Cerebellar nuclear complex (tissue), 1 donor: ENCODE data around the gene MRPL21.

Experiments used
- DNase-seq, 2 experiments: peaks; one replicate each; lab custom pipeline; 2025; lab: John Stamatoyannopoulos, UW

Gene MRPL21

GRCh38 chr11:68935066-68935465, 31.4 kb upstream of the MRPL21 start:
- no peak for DNase-seq

GRCh38 chr11:68934666-68935065, 31.0 kb upstream of the MRPL21 start:
- DNase-seq, result no peak

DNA sequence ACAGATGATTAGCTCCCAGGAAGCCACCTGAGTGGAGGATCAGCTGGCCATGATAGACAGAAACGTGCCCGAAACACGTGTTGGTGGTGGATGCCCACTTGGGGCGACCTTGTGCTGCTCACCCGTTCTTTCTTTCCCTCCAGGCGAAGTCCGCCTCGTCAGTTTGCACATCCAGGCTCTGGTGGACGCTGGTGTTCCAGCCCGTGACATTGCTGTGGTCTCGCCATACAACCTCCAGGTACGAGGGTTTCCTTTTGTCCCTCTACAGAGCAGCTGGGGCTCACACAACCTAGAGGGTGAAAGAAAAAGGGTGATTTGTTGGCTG, 30.7 kb upstream of the MRPL21 start:
- no peak for DNase-seq

- DNase-seq, result no peak
Observed at GRCh38 chr11:68933605-68934320, 30.1 kb upstream of the MRPL21 start.

GRCh38 chr11:68932933-68933577, 29.4 kb upstream of the MRPL21 start:
- DNase-seq, result no peak

DNA sequence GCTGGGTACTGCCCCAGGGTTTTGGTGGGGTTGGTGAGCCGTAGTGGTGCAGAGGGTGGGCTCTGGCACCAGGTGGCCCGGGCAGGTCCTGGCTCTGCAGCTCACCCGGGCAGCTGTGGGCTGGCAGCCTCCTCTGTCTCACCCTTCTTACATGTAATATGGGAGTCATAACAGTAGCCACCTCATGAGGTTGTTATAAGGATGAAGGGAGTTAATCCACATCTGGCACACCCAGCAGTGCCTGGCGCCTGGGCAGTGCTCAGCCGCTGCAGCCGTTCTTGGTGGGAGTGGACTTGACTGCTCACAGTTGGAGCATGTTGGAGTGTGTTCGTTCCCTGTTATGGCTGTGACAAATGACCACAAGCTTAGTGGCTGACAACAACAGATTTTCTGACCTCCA, 28.7 kb upstream of the MRPL21 start:
- no peak for DNase-seq

DNA sequence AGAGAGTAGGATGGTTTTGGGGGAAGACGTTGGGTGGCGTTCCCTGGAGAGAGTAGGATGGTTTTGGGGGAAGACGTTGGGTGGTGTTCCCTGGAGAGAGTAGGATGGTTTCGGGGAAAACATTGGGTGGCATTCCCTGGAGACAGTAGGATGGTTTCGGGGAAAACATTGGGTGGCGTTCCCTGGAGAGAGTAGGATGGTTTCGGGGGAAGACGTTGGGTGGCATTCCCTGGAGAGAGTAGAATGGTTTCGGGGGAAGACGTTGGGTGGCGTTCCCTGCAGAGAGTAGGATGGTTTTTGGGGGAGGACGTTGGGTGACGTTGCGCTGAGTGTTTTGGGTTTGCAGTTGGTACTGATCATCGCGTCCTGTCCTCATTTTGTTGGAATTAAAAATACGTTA, 28.3 kb upstream of the MRPL21 start:
- no peak for DNase-seq

DNA sequence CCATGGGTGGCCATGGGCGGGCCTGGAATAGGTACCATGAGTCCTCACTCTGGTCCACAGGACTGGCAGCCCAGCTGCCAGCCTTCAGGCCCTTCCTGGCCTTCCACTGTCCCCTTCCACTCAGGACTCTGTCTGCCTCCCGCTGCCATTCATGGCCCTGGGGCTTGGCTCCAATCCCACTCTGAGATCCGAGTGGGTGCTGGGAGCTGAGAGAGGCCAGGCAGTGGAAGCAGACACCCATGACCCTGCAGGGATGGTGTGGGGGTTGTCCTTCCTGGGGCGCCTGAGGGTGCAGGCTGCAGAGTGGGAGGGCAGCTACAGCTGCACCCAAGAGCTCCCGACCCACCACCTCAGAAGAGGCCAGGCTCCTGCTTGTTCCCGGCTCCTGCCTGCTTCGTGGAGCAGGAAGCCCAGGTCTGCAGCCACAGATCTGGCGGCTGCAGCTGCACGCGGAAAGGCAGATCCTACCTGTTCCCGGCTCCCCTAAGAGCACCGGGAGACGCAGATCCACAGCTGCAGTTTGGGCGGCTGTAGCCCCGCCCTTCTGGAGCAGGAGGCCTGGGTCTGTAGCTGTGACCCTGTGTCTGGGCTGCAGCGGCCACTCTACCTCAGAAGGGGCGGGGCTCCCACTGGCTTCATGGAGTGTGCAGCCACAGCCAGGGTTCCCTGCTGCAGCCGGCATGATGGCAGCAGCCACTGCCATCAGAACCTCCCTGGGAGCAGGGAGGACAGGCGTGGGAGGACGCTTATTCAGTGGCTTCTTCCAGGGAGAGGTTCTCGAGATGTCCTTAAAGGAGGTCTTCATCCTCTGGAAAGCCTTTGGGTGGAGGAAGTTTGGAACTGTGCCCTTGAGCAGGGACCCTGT, 27.6 kb upstream of the MRPL21 start:
- DNase-seq, result no peak

DNA sequence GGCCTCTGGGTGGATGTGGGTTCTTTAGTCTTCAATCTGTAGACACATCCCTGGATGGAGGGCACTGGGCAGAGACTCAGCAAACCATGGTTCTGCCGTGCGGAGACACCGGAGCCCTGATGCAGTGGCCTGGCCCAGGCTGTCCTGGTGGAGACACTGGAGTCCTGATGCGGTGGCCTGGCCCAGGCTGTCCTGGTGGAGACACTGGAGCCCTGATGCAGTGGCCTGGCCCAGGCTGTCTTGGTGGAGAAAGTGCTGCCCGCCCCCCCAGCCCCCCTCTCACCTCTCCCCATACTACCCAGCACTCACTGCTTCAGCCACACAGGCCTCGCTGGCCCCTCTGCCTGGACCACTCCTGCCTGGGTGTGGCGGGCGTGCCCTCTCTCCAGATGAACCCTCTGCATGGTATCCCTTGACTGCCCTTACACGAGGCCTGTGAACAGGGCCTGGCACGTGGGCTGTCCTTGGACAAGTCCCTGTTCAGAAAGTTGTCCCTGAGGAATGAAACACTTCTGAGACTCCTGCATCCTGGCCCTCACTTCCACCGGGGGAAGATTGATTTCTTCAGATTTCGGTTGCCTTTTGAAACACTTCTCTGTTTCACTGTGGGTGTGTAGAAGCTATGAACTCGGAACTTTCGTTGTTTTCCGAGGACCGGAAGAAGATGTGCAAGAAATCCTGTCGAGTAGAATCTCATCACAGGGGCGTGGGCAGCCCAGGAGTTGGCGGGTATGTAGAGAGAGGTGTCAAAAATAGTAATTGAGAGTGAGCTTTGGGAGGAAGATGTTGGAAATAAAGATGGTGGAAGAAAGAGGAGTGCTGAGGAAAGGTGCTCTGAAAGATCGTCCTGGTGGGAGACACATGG, 26.3 kb upstream of the MRPL21 start:
- DNase-seq, result no peak

- DNase-seq, result no peak
Observed at GRCh38 chr11:68929135-68929534, 25.5 kb upstream of the MRPL21 start.

GRCh38 chr11:68928136-68928880, 24.7 kb upstream of the MRPL21 start:
- no peak for DNase-seq

- no peak for DNase-seq
Observed at GRCh38 chr11:68927280-68928135, 23.9 kb upstream of the MRPL21 start.

- DNase-seq, result no peak
Observed at GRCh38 chr11:68925611-68926010, 22.0 kb upstream of the MRPL21 start.

DNA sequence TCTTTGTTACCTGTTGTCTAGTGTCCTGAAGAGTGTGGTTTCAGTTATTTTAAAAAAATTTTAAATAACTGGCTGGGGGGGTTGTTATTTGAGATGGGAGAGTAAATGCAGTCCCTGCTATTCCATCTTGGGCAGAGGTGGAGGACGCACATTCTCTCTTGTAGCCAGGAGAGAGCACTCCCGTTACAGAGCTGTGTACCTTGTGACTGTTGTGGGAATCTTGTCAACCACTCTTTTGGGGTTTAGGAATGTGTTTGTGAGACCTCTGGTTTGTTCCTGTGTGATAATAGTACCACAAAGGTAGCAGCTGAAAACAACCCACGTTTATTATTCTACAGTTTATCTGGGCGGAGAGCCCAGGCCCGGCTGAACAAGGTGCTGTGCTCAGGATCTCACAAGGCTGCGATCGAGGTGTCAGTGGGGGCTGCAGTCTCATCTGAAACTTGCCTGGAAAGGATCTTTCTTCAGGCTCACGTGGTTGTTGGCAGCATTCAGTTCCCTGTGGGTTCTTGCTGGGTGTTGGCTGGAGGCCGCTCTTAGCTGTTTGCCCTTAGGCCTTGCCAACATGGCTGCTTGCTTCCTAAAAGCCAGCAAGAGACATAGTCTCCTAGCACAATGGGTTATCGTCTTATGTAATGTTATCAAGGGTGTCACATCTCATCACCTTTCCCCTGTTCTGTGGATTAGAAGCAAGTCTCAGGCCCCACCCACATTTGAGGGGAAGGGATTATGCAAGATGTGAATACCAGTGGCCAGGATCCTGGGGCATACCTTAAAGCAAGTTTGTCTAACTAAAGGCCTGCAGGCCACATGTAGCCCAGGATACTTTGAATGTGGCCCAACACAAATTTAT, 20.7 kb upstream of the MRPL21 start:
- no peak for DNase-seq

- DNase-seq, result no peak
Observed at GRCh38 chr11:68923614-68924013, 20.0 kb upstream of the MRPL21 start.

GRCh38 chr11:68916439-68916838, 12.8 kb upstream of the MRPL21 start:
- no peak for DNase-seq

DNA sequence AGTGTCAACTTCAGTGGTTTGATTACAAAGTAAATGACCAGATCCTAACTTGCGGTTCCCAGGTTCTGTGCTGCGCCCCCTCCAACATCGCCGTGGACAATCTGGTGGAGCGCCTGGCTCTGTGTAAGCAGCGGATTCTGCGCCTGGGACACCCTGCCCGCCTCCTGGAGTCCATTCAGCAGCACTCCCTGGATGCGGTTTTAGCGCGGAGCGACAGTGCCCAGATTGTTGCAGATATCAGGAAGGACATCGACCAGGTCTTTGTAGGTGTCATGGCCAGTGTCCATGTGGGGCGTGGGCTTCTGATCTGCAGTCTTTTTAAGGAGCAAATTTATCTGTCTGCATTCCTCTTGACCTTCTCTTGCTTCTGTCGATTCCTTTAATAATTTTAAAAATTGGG, 11.1 kb upstream of the MRPL21 start:
- no peak for DNase-seq

DNA sequence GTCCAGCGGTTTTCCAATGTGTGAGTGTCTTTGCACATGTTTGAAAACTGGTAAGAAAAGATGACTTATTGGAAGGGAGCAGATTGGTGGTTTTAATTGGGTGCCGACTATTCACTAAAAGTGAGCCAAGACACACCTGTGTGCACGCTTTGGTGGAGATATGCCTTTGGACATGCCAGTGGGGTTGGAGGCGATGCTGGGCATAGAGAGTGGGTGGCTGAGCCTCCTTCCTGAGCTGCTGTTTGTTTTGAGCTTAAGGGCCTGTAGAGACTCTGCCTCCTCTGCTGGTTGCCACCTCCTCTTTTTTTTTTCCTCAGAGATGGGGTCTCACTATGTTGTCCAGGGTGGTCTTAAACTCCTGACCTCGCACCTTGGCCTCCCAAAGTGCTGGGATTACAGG, 9.6 kb upstream of the MRPL21 start:
- no peak for DNase-seq

GRCh38 chr11:68912254-68912653, 8.6 kb upstream of the MRPL21 start:
- DNase-seq, result no peak
